Measurements from ENCODE around the gene KMT5B. TPM values are rescaled to one million over a fixed set of nuclear protein-coding genes. Genes with fewer than 3 reads are reported as not detected.

Gene KMT5B
- total and polyA plus RNA-seq, 2 of the 4 experiments (the other 2 are of a cell fraction), result 11.2 to 13.4 TPM

DNA sequence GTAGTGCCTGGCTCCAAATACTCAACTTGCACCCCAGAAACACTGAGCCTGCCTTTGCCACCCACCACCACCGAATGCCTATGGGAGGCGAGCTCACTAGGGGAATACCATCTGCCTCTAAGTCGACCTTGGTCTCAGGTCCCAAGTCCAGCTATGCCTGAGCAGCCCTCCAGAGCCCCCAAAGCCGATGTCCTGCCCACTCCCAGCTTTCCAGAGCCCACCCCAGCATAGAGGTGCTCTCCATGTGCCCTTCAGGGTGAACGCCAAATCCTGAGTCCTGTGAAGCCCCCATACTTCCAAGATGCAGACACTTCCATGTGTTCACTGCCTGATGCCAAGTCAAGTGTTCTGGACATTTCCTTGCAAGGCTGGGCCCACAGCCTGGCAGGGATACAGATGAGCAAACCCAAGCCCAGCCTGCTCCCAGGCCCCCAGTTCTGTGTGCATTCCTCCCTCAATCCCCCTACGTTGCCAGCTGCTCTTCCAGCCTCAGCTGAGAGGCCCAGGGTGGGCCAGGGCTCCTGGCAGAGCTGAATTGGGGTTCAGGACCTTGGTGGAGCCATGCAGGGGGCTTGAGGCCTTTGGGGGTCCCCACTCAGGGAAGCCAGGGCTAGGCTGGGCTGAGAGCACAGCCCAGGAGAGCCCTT lies 2.6 kb upstream of the KMT5B start:
- intact Hi-C loops (cut with micrococcal nuclease), result no loop called here
- BruUV-seq (replicated peaks), result no TSS peak
- peaks cover 20% of the 10 kb centered on the region for H4K20me1 ChIP-seq (ENCODE audit: insufficient read depth, low read length)
- H3K18ac ChIP-seq (ENCODE audit: low read depth, low read length), result no peak overlapping the region
- ChIA-PET POLR2A (ENCODE audit: unreplicated experiment) (no interaction called here), CTCF (no interaction called here)
- in situ Hi-C loops (cut with MboI; ENCODE audit: low sequenced_read_pairs), result no loop called here
- WGBS, 2 experiments (ENCODE audit: extremely low coverage in 2 of 2, insufficient read length in 1 of 2), result 88% methylated on average over 3 of the region's 6 CpGs; no CpG with 5 or more reads in 1 of the 2 experiments
- no peak overlapping the region for H2AK9ac ChIP-seq (replicated peaks; ENCODE audit: low read depth, low read length, poor library complexity)
- H4K8ac ChIP-seq (ENCODE audit: low read depth in 2 of 2, low read length in 2 of 2), result no peak overlapping the region
- dilution Hi-C loops (cut with HindIII; ENCODE audit: low sequenced_read_pairs, unreplicated experiment), result no loop called here
- H3K14ac ChIP-seq (replicated peaks; ENCODE audit: low read depth, low read length), result no peak overlapping the region
- H3K9me3 ChIP-seq (ENCODE audit: control insufficient read depth, insufficient read depth, low read length), result no peaks in the 10 kb centered on the region
- H2AK5ac ChIP-seq (ENCODE audit: low read depth, low read length), result no peak overlapping the region
- peaks cover 2% of the 10 kb centered on the region; the same call in 1 of the 2 replicates for H3K4me1 ChIP-seq (ENCODE audit: control insufficient read depth, insufficient read depth, low read length)
- no peak overlapping the region for H3K23ac ChIP-seq (ENCODE audit: low read depth, low read length)
- no peak overlapping the region for H2BK15ac ChIP-seq (ENCODE audit: low read depth, low read length)
- no peak overlapping the region for H4K91ac ChIP-seq (ENCODE audit: insufficient read depth, low read depth, low read length)
- H2BK120ac ChIP-seq (ENCODE audit: low read depth, low read length), result no peak overlapping the region
- DNase-seq (no peak), ATAC-seq (ENCODE audit: low read depth) (no peak)
- H3K56ac ChIP-seq (ENCODE audit: extremely low read depth, insufficient read depth, low read length), result no peak overlapping the region
- H3K79me1 ChIP-seq (ENCODE audit: low read depth in 1 of 2, low read length in 2 of 2), result peaks cover 3 to 25% of the 10 kb centered on the region in 2 experiments; a peak in 3 of 4 replicates
- H3K9me1 ChIP-seq (ENCODE audit: insufficient read depth, low read length), result peaks cover 7% of the 10 kb centered on the region; the same call in 1 of the 2 replicates
- no peaks in the 10 kb centered on the region for H3K36me3 ChIP-seq (ENCODE audit: control insufficient read depth, insufficient read depth, low read length)
- H2BK20ac ChIP-seq (ENCODE audit: low read depth, low read length), result no peak overlapping the region
- H2AFZ ChIP-seq (replicated peaks; ENCODE audit: low read length, poor library complexity), result no peak overlapping the region
- H3K27me3 ChIP-seq (ENCODE audit: control insufficient read depth, insufficient read depth, low read length), result peaks cover 26% of the 10 kb centered on the region
- H3K9ac ChIP-seq (ENCODE audit: low read depth, low read length), result no peak overlapping the region
- no peak overlapping the region for H4K5ac ChIP-seq (ENCODE audit: low read depth, low read length)
- H3K27ac ChIP-seq (ENCODE audit: insufficient read depth, low read length), result no peak overlapping the region
- no peak overlapping the region for H3K4me3 ChIP-seq (ENCODE audit: insufficient read depth, low read depth, low read length)
- no peak overlapping the region for H3K4me2 ChIP-seq (ENCODE audit: low read depth, low read length)
- H2BK5ac ChIP-seq (ENCODE audit: low read depth, low read length, poor library complexity, severe bottlenecking), result no peak overlapping the region
- TF ChIP-seq POLR2A (IDR thresholded peaks at IDR 0.05; ENCODE audit: low read depth, low read length), result no peak
- TF ChIP-seq FOS (IDR thresholded peaks at IDR 0.05; ENCODE audit: low read depth, low read length), result no peak
- TF ChIP-seq MAZ (IDR thresholded peaks at IDR 0.05; ENCODE audit: borderline replicate concordance, low read depth, low read length), result no peak
- TF ChIP-seq, protein P1, sequence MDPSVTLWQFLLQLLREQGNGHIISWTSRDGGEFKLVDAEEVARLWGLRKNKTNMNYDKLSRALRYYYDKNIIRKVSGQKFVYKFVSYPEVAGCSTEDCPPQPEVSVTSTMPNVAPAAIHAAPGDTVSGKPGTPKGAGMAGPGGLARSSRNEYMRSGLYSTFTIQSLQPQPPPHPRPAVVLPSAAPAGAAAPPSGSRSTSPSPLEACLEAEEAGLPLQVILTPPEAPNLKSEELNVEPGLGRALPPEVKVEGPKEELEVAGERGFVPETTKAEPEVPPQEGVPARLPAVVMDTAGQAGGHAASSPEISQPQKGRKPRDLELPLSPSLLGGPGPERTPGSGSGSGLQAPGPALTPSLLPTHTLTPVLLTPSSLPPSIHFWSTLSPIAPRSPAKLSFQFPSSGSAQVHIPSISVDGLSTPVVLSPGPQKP (IDR thresholded peaks at IDR 0.05; ENCODE audit: borderline replicate concordance, low read depth, low read length), result no peak
- TF ChIP-seq MXI1 (IDR thresholded peaks at IDR 0.05; ENCODE audit: borderline replicate concordance, low read depth, low read length), result no peak
- no peak for TF ChIP-seq CHD1 (IDR thresholded peaks at IDR 0.05; ENCODE audit: low read depth, low read length)
- no peak for TF ChIP-seq RCOR1 (IDR thresholded peaks at IDR 0.05; ENCODE audit: insufficient replicate concordance, low read length)
- TF ChIP-seq RAD21 (IDR thresholded peaks at IDR 0.05; ENCODE audit: low read length), result no peak
- TF ChIP-seq, protein P2, sequence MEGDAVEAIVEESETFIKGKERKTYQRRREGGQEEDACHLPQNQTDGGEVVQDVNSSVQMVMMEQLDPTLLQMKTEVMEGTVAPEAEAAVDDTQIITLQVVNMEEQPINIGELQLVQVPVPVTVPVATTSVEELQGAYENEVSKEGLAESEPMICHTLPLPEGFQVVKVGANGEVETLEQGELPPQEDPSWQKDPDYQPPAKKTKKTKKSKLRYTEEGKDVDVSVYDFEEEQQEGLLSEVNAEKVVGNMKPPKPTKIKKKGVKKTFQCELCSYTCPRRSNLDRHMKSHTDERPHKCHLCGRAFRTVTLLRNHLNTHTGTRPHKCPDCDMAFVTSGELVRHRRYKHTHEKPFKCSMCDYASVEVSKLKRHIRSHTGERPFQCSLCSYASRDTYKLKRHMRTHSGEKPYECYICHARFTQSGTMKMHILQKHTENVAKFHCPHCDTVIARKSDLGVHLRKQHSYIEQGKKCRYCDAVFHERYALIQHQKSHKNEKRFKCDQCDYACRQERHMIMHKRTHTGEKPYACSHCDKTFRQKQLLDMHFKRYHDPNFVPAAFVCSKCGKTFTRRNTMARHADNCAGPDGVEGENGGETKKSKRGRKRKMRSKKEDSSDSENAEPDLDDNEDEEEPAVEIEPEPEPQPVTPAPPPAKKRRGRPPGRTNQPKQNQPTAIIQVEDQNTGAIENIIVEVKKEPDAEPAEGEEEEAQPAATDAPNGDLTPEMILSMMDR (conservative IDR thresholded peaks at IDR 0.05; ENCODE audit: low read depth, low read length), result no peak
- TF ChIP-seq SMC3 (IDR thresholded peaks at IDR 0.05; ENCODE audit: low read depth, low read length), result no peak
- TF ChIP-seq RFX5 (IDR thresholded peaks at IDR 0.05; ENCODE audit: low read depth, low read length), result no peak
- TF ChIP-seq NFE2L2 (IDR thresholded peaks at IDR 0.05; ENCODE audit: low read depth, low read length), result no peak
- TF ChIP-seq MAFK (IDR thresholded peaks at IDR 0.05; ENCODE audit: low read depth, low read length), result no peak
- no peak for TF ChIP-seq BHLHE40 (IDR thresholded peaks at IDR 0.05; ENCODE audit: low read depth, low read length)
- TF ChIP-seq CEBPB (IDR thresholded peaks at IDR 0.05; ENCODE audit: low read depth, low read length), result no peak
- TF ChIP-seq, protein P3, sequence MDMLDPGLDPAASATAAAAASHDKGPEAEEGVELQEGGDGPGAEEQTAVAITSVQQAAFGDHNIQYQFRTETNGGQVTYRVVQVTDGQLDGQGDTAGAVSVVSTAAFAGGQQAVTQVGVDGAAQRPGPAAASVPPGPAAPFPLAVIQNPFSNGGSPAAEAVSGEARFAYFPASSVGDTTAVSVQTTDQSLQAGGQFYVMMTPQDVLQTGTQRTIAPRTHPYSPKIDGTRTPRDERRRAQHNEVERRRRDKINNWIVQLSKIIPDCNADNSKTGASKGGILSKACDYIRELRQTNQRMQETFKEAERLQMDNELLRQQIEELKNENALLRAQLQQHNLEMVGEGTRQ (IDR thresholded peaks at IDR 0.05; ENCODE audit: low read depth, low read length), result no peak
- no peak overlapping the region for H3K4ac ChIP-seq (ENCODE audit: low read depth, low read length)

Data from IMR-90 (cell line).